Fibroblast of lung (primary cell): ENCODE measurements around the gene SNRPD3. TPM values are rescaled to one million over a fixed set of nuclear protein-coding genes. Genes with fewer than 3 reads are reported as not detected.

ENCODE experiments used
- DNase-seq, 2 donors: peaks; one replicate each; pipeline versions ENCODE4 v3.0.0 to v3.0.0-alpha.2; 2010; ENCODE audit warnings: low read depth in 2 of 2
- H2AFZ ChIP-seq: 2 replicates; pipeline ENCODE4 v1.5.1; 2012; ENCODE audit warnings: low read length, control low read depth, inconsistent platforms
- H3K27ac ChIP-seq: 2 replicates; pipeline ENCODE4 v1.5.1; 2011; ENCODE audit warnings: low read length, control low read depth; ENCODE audit not compliant: insufficient read depth
- H3K27me3 ChIP-seq: 2 replicates; pipeline ENCODE4 v1.5.1; 2011; ENCODE audit warnings: mild to moderate bottlenecking, low read length; ENCODE audit not compliant: control insufficient read depth, insufficient read depth
- H3K36me3 ChIP-seq: 2 replicates; pipeline ENCODE4 v1.5.1; 2011; ENCODE audit warnings: low read length; ENCODE audit not compliant: control insufficient read depth, insufficient read depth
- H3K4me1 ChIP-seq: 2 replicates; pipeline ENCODE4 v1.5.1; 2011; ENCODE audit warnings: low read length; ENCODE audit not compliant: control insufficient read depth, insufficient read depth; ENCODE audit errors: extremely low read depth
- H3K4me2 ChIP-seq: 2 replicates; pipeline ENCODE4 v1.5.1; 2011; ENCODE audit warnings: low read length, control low read depth; ENCODE audit not compliant: insufficient read depth; ENCODE audit errors: extremely low read depth
- H3K4me3 ChIP-seq, 4 experiments: fragments of 200-600 bp in 1 of 4; sonication (generic) in 1 of 4; replicated peaks in 1 of 4; 2 replicates each; pipeline ENCODE4 v1.5.1; 2011 to 2016; ENCODE audit warnings: low read length in 4 of 4, low read depth in 3 of 4, mild to moderate bottlenecking in 3 of 4, control low read depth in 2 of 4, inconsistent platforms in 1 of 4, mixed read lengths in 1 of 4; ENCODE audit not compliant: insufficient read depth in 1 of 4; ENCODE audit errors: control extremely low read depth in 1 of 4
- H3K79me2 ChIP-seq: 2 replicates; pipeline ENCODE4 v1.5.1; 2012; ENCODE audit warnings: mild to moderate bottlenecking, low read length, inconsistent platforms; ENCODE audit not compliant: control insufficient read depth, insufficient read depth
- H3K9ac ChIP-seq: 2 replicates; pipeline ENCODE4 v1.5.1; 2011; ENCODE audit warnings: mild to moderate bottlenecking, low read length, control low read depth; ENCODE audit not compliant: insufficient read depth
- H3K9me3 ChIP-seq: 2 replicates; pipeline ENCODE4 v1.5.1; 2012; ENCODE audit warnings: low read depth, low read length; ENCODE audit not compliant: control insufficient read depth, insufficient read depth
- H4K20me1 ChIP-seq: 2 replicates; pipeline ENCODE4 v1.5.1; 2011; ENCODE audit warnings: low read length; ENCODE audit not compliant: control insufficient read depth, insufficient read depth; ENCODE audit errors: extremely low read depth
- EZH2 ChIP-seq: IDR thresholded peaks from 2 replicates; pipeline ENCODE4 v1.5.1; 2012; ENCODE audit warnings: low read length, control low read depth, mild to moderate bottlenecking; ENCODE audit errors: missing control alignments
- polyA plus RNA-seq, 2 donors: library from polyadenylated mRNA; depleted of rRNA in 1 of 2; stranded (reverse) in 1 of 2; unstranded in 1 of 2; fragments of >200 nt; gene quantifications; 2 replicates each; pipeline ENCODE4 v1.2.1, GENCODE V29; 2011 to 2012; ENCODE audit warnings: missing spikeins in 1 of 2
- total RNA-seq: library from RNA; depleted of rRNA; stranded (reverse); fragments of >200 nt; gene quantifications from 2 replicates; pipeline ENCODE4 v1.2.1, GENCODE V29; 2014
- TF ChIP-seq, protein P1 (sequence below), 2 donors: IDR thresholded peaks in 1 of 2; conservative IDR thresholded peaks in 1 of 2; 1 replicate in 1 of 2; 2 replicates in 1 of 2; pipeline ENCODE4 v1.5.1; 2011 to 2012; ENCODE audit warnings: low read length in 2 of 2, control low read depth in 1 of 2, inconsistent platforms in 1 of 2, low read depth in 1 of 2, mild to moderate bottlenecking in 1 of 2

The SNRPD3 gene
- total and polyA plus RNA-seq, 2 donors (not counting 1 experiment from before 2014, with no cell fraction given) = 114 to 151 TPM

DNA sequence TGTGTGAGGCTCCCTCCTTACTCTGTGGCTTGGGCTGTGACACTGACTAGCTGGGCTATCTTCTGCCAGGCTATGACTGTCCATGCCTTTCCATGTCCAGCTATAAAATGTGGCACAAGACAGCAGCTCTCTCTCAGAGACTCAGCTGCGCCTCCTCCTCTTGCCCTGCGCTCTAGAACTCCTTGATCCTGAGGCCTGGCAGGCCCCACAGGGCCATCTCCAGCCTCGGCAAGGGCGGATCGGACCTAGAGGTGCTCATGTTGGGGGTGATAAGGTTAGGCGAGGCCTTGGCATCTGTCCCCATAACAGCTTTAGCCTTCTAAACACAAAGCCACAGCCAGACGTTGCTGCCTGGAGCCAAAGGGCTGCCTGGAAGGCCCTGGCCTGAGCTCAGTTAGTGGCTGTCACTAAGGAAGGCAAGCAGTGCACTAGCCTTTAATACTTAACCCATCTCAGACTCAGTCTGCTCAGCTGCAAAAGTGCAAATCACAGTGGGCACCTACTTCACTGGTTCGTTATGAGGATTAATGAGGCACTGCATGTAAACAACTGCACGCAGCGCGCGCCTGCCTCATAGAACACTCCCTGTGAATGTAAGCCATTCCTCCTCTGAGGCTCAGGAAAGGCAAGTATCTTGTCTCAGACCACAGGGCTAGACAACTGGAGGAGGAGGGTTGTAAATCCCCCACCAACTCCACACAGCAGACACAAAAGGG, 2.0 kb upstream of the SNRPD3 start:
- Histone ChIP-seq H3K4me2 (peak overlapping the region; percentile 99), H2AFZ (no peak overlapping the region), H3K36me3 (peaks cover 5% of the 10 kb centered on the region), H3K27me3 (no peaks in the 10 kb centered on the region), H4K20me1 (no peaks in the 10 kb centered on the region), H3K27ac (peak overlapping the region; percentile 93), H3K9ac (peak overlapping the region; percentile 93), H3K4me3 (peak overlapping the region; percentile 75 to 98 (median 94)), H3K4me1 (peaks cover 10% of the 10 kb centered on the region), H3K9me3 (no peaks in the 10 kb centered on the region), H3K79me2 (peaks cover 83% of the 10 kb centered on the region)
- TF ChIP-seq, protein P1, sequence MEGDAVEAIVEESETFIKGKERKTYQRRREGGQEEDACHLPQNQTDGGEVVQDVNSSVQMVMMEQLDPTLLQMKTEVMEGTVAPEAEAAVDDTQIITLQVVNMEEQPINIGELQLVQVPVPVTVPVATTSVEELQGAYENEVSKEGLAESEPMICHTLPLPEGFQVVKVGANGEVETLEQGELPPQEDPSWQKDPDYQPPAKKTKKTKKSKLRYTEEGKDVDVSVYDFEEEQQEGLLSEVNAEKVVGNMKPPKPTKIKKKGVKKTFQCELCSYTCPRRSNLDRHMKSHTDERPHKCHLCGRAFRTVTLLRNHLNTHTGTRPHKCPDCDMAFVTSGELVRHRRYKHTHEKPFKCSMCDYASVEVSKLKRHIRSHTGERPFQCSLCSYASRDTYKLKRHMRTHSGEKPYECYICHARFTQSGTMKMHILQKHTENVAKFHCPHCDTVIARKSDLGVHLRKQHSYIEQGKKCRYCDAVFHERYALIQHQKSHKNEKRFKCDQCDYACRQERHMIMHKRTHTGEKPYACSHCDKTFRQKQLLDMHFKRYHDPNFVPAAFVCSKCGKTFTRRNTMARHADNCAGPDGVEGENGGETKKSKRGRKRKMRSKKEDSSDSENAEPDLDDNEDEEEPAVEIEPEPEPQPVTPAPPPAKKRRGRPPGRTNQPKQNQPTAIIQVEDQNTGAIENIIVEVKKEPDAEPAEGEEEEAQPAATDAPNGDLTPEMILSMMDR (conservative IDR thresholded peaks at IDR 0.05 in 1 of 2, IDR thresholded peaks at IDR 0.05 in 1 of 2; ENCODE audit: low read depth in 1 of 2, low read length in 2 of 2) = no peak
- TF ChIP-seq EZH2 = no peak
- peak in 1 of 2 donors; percentile 20 for DNase-seq

DNA sequence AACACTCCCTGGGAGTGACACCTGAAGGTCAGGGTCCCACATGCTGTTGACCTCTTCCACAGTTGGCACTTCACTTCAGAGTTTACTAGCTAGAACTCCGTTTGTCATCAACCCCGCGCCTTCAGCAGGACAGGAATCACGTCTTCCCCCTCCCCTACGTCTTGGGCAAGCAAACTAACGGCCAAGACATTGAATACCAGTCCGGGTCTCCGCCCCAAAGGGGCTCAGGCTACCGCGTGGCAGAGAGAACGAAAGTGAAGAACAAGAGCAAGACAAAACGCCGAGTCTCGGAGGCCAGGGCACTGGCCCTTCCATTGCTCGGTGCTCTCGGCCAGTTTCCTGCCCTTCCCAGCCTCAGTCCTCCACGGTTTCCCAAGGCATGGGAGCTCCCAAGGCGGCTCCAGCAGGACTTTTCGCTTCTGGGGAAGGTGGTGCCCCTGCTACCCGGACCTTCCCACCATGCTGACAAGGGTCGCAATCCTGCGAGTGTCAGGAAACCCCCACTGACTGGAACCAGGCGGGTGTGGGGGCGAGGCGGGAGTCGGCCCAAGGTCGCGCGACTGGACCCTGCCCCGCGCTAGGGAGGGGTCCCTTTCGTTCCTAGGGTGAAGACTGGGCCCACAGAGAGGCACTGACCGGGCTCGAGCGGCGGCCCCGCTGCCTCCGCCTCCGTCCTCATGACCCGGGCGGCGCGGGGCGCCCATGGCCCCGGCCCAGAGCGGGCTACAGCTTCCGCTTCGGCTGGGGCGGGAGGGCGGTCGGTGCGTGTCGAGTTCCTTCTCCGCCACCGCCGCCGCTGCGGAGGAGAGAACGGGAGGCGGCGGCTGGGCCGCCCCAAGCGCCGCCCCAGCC, 1.3 kb upstream of the SNRPD3 start, which contains the start of gene GUCD1:
TSS of gene GUCD1 (minus strand) at position 826 of the 852 bp plus-strand sequence. CDS start at position 679, 147 bp downstream.
- Histone ChIP-seq H3K4me2 (peak within 1 kb of the TSS; percentile 99), H4K20me1 (no peaks in the 10 kb centered on the region)
- peak; percentile 51 to 61 for DNase-seq

DNA sequence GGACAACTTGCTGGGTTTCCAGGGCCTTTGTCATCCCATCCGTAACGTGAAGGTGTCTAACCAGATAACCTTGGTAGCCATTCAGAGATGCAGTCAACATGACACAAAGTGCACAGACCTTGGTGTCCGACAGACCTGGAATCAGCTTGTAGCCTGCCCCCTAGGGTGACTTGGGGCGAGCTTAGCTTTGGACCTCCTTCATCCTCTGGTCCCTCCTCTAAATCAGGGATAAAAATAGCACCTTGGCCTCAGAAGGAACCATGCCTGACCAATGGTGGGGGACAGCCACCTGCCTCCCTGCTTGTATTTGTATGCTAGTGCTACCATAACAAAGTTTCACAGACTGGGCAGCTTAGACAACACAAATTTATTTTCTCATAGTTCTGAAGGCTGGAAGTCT, 3.7 kb downstream of the SNRPD3 start:
- no peaks in the 10 kb centered on the region for H3K27me3 ChIP-seq
- DNase-seq = no peak
- H3K4me1 ChIP-seq = no peaks in the 10 kb centered on the region
- no peak overlapping the region for H3K4me2 ChIP-seq
- H3K9me3 ChIP-seq = no peaks in the 10 kb centered on the region
- TF ChIP-seq, protein P1 (conservative IDR thresholded peaks at IDR 0.05 in 1 of 2, IDR thresholded peaks at IDR 0.05 in 1 of 2; ENCODE audit: low read depth in 1 of 2, low read length in 2 of 2) = no peak
- no peak for TF ChIP-seq EZH2
- H2AFZ ChIP-seq = no peak overlapping the region
- H3K9ac ChIP-seq = no peak overlapping the region
- no peak overlapping the region for H3K27ac ChIP-seq
- peaks cover 74% of the 10 kb centered on the region for H3K79me2 ChIP-seq
- H3K4me3 ChIP-seq = no peak overlapping the region
- peaks cover 11% of the 10 kb centered on the region for H3K36me3 ChIP-seq
- no peaks in the 10 kb centered on the region for H4K20me1 ChIP-seq

More for the DNA sequence above, 1.3 kb upstream of the SNRPD3 start, which contains the start of gene GUCD1:
- Histone ChIP-seq H3K4me3 (peak within 1 kb of the TSS; percentile 94 to 98 (median 96)), H3K79me2 (peaks cover 89% of the 10 kb centered on the region), H3K4me1 (peaks cover 10% of the 10 kb centered on the region), H2AFZ (peak within 1 kb of the TSS; percentile 72), H3K9me3 (no peaks in the 10 kb centered on the region), H3K27me3 (no peaks in the 10 kb centered on the region), H3K36me3 (peaks cover 8% of the 10 kb centered on the region), H3K27ac (peak within 1 kb of the TSS; percentile 93), H3K9ac (peak within 1 kb of the TSS; percentile 93)
- TF ChIP-seq EZH2 = no peak
